IMR-90 (cell line): Measurements from ENCODE around the gene SLC35B2. TPM values are rescaled to one million over a fixed set of nuclear protein-coding genes. Genes with fewer than 3 reads are reported as not detected.

Experiments
- ATAC-seq: fragments of 200-7000 bp; cut with Tn5 transposase; 2 replicates; pipeline ENCODE4 v1.9.1; 2020; ENCODE audit warnings: low read depth, mild to moderate bottlenecking, moderate library complexity
- BruUV-seq: library from RNA; stranded (reverse); fragments of 400-500 nt; replicated peaks from 2 replicates; lab custom pipeline; 2021; lab: Mats Ljungman, UMichigan
- CTCF ChIA-PET: fragments of 300-600 bp; formaldehyde crosslinking; extraction: SDS; loops from one replicate; lab custom pipeline; 2021; ENCODE audit warnings: antibody characterized with exemption; lab: Yijun Ruan, JAX
- POLR2A ChIA-PET: fragments of 300-600 bp; sonication (Branson Sonifier 250); formaldehyde crosslinking; loops from one replicate; lab custom pipeline; 2022; ENCODE audit warnings: antibody characterized with exemption; ENCODE audit not compliant: unreplicated experiment; lab: Charles Lee
- DNase-seq: peaks from one replicate; pipeline ENCODE4 v3.0.0; 2013
- H2AFZ ChIP-seq: replicated peaks from 2 replicates; pipeline ENCODE3; 2013; ENCODE audit warnings: low read length, mild to moderate bottlenecking; ENCODE audit not compliant: poor library complexity
- H2AK5ac ChIP-seq: 2 replicates; pipeline ENCODE4 v1.6.1; 2013; ENCODE audit warnings: low read depth, low read length, inconsistent platforms
- H2AK9ac ChIP-seq: replicated peaks from 2 replicates; pipeline ENCODE3; 2013; ENCODE audit warnings: mild to moderate bottlenecking, low read depth, low read length, moderate library complexity; ENCODE audit not compliant: poor library complexity
- H2BK120ac ChIP-seq: 2 replicates; pipeline ENCODE4 v1.6.1; 2013; ENCODE audit warnings: low read depth, low read length, inconsistent platforms
- H2BK15ac ChIP-seq: 3 replicates; pipeline ENCODE4 v1.6.1; 2013; ENCODE audit warnings: low read depth, low read length, inconsistent platforms
- H2BK20ac ChIP-seq: 2 replicates; pipeline ENCODE4 v1.6.1; 2013; ENCODE audit warnings: low read depth, mild to moderate bottlenecking, inconsistent platforms, low read length, moderate library complexity
- H2BK5ac ChIP-seq: 2 replicates; pipeline ENCODE4 v1.6.1; 2013; ENCODE audit warnings: mild to moderate bottlenecking, low read depth, low read length, inconsistent platforms; ENCODE audit not compliant: poor library complexity, severe bottlenecking
- H3K14ac ChIP-seq: replicated peaks from 2 replicates; pipeline ENCODE4 v1.6.1; 2013; ENCODE audit warnings: low read depth, low read length, inconsistent platforms
- H3K18ac ChIP-seq: 2 replicates; pipeline ENCODE4 v1.6.1; 2013; ENCODE audit warnings: low read depth, low read length, control low read depth
- H3K23ac ChIP-seq: 2 replicates; pipeline ENCODE4 v1.6.1; 2013; ENCODE audit warnings: low read depth, low read length, inconsistent platforms
- H3K27ac ChIP-seq: 2 replicates; pipeline ENCODE4 v1.5.1; 2013; ENCODE audit warnings: mild to moderate bottlenecking, control low read depth, low read length; ENCODE audit not compliant: insufficient read depth
- H3K27me3 ChIP-seq: 2 replicates; pipeline ENCODE4 v1.6.1; 2013; ENCODE audit warnings: low read length; ENCODE audit not compliant: control insufficient read depth, insufficient read depth
- H3K36me3 ChIP-seq: 2 replicates; pipeline ENCODE4 v1.6.1; 2013; ENCODE audit warnings: low read length, mixed read lengths; ENCODE audit not compliant: control insufficient read depth, insufficient read depth
- H3K4ac ChIP-seq: 2 replicates; pipeline ENCODE4 v1.6.1; 2013; ENCODE audit warnings: low read depth, low read length, inconsistent platforms
- H3K4me1 ChIP-seq: 2 replicates; pipeline ENCODE4 v1.6.1; 2013; ENCODE audit warnings: low read length, mixed read lengths; ENCODE audit not compliant: control insufficient read depth, insufficient read depth
- H3K4me2 ChIP-seq: 2 replicates; pipeline ENCODE4 v1.6.1; 2013; ENCODE audit warnings: low read depth, mild to moderate bottlenecking, control low read depth, low read length, moderate library complexity
- H3K4me3 ChIP-seq: 2 replicates; pipeline ENCODE4 v1.5.1; 2013; ENCODE audit warnings: low read depth, mild to moderate bottlenecking, control low read depth, low read length, moderate library complexity; ENCODE audit not compliant: insufficient read depth
- H3K56ac ChIP-seq: 2 replicates; pipeline ENCODE4 v1.6.1; 2013; ENCODE audit warnings: low read length, inconsistent platforms; ENCODE audit not compliant: insufficient read depth; ENCODE audit errors: extremely low read depth
- H3K79me1 ChIP-seq, 2 experiments: 2 replicates each; pipeline ENCODE4 v1.6.1; 2013; ENCODE audit warnings: low read length in 2 of 2, inconsistent platforms in 1 of 2, low read depth in 1 of 2
- H3K9ac ChIP-seq: 2 replicates; pipeline ENCODE4 v1.6.1; 2013; ENCODE audit warnings: low read depth, low read length, control low read depth
- H3K9me1 ChIP-seq: 2 replicates; pipeline ENCODE4 v1.6.1; 2013; ENCODE audit warnings: low read length, inconsistent platforms; ENCODE audit not compliant: insufficient read depth
- H3K9me3 ChIP-seq: 2 replicates; pipeline ENCODE4 v1.6.1; 2013; ENCODE audit warnings: low read length; ENCODE audit not compliant: control insufficient read depth, insufficient read depth
- H4K20me1 ChIP-seq: 2 replicates; pipeline ENCODE4 v1.6.1; 2013; ENCODE audit warnings: low read length, inconsistent platforms; ENCODE audit not compliant: insufficient read depth
- H4K5ac ChIP-seq: 2 replicates; pipeline ENCODE4 v1.6.1; 2013; ENCODE audit warnings: mild to moderate bottlenecking, low read depth, low read length, control low read depth
- H4K8ac ChIP-seq, 2 experiments: 2 replicates each; pipeline ENCODE4 v1.6.1; 2013; ENCODE audit warnings: low read depth in 2 of 2, low read length in 2 of 2, control low read depth in 1 of 2, inconsistent platforms in 1 of 2
- H4K91ac ChIP-seq: 2 replicates; pipeline ENCODE4 v1.6.1; 2013; ENCODE audit warnings: low read depth, low read length, inconsistent platforms; ENCODE audit not compliant: insufficient read depth
- BHLHE40 ChIP-seq: fragments of 150-350 bp; IDR thresholded peaks from 2 replicates; pipeline ENCODE4 v1.6.1; 2016; ENCODE audit warnings: mild to moderate bottlenecking, low read depth, low read length
- CEBPB ChIP-seq: IDR thresholded peaks from 2 replicates; pipeline ENCODE4 v1.6.1; 2012; ENCODE audit warnings: low read depth, low read length, improper control_type of control experiment
- CTCF ChIP-seq: conservative IDR thresholded peaks from 2 replicates; pipeline ENCODE4 v1.5.1; 2012; ENCODE audit warnings: mild to moderate bottlenecking, low read depth, low read length, improper control_type of control experiment
- FOS ChIP-seq: fragments of 150-350 bp; IDR thresholded peaks from 2 replicates; pipeline ENCODE4 v1.6.1; 2016; ENCODE audit warnings: low read depth, low read length
- MXI1 ChIP-seq: IDR thresholded peaks from 2 replicates; pipeline ENCODE4 v1.6.1; 2012; ENCODE audit warnings: low read depth, mild to moderate bottlenecking, low read length, moderate library complexity, borderline replicate concordance
- NFE2L2 ChIP-seq: fragments of 150-350 bp; IDR thresholded peaks from 2 replicates; pipeline ENCODE4 v1.6.1; 2016; ENCODE audit warnings: low read depth, mild to moderate bottlenecking, low read length
- USF2 ChIP-seq: fragments of 150-350 bp; IDR thresholded peaks from 2 replicates; pipeline ENCODE4 v1.6.1; 2017; ENCODE audit warnings: mild to moderate bottlenecking, antibody characterized with exemption, low read length, low read depth
- WGBS, 2 experiments: methylation state at CpG; one replicate each; pipeline versions ENCODE4 v1.1.5 to v1.1.7; 2013; ENCODE audit warnings: missing lambda C conversion rate in 2 of 2; ENCODE audit not compliant: insufficient read length in 1 of 2; ENCODE audit errors: extremely low coverage in 2 of 2; 5-methylcytosine and 5-hydroxymethylcytosine counted together
- dilution Hi-C: fragments of 300-500 bp; cut with HindIII; formaldehyde crosslinking; loops from one replicate; pipeline ENCODE4 v1.14.3; 2018; ENCODE audit warnings: low sequenced_read_pairs; ENCODE audit not compliant: unreplicated experiment
- in situ Hi-C: fragments of 300-500 bp; cut with MboI; formaldehyde crosslinking; loops from 3 replicates; pipeline ENCODE4 v1.14.3; 2019; ENCODE audit warnings: low sequenced_read_pairs, inconsistent platforms, mixed read lengths
- intact Hi-C: fragments of 100-400 bp; cut with micrococcal nuclease; formaldehyde crosslinking; loops from 2 replicates; pipeline ENCODE4 v1.10.0; 2022
- polyA plus RNA-seq, 3 experiments: library from polyadenylated mRNA; depleted of rRNA; stranded (reverse); fragments of >200 nt; gene quantifications; 2 replicates each; pipeline ENCODE4 v1.2.3, GENCODE V29; 2012; ENCODE audit warnings: low replicate concordance in 1 of 3
- total RNA-seq: library from RNA; depleted of rRNA; stranded (reverse); fragments of >200 nt; gene quantifications from 2 replicates; pipeline ENCODE4 v1.2.3, GENCODE V29; 2012

Gene SLC35B2
- total and polyA plus RNA-seq, 2 of the 4 experiments (the other 2 are of a cell fraction): 51.4 to 89.9 TPM

GRCh38 chr6:44301782-44302564 lies 44.6 kb upstream of the SLC35B2 start:
- POLR2A ChIA-PET: no interaction called here
- no TSS peak for BruUV-seq
- no peak overlapping the region for H2BK20ac ChIP-seq
- H4K5ac ChIP-seq: no peak overlapping the region
- H3K27me3 ChIP-seq: peaks cover 8% of the 10 kb centered on the region; the same call in 1 of the 2 replicates
- no peak overlapping the region for H2AK9ac ChIP-seq
- H3K4me2 ChIP-seq: no peak overlapping the region
- H3K9ac ChIP-seq: no peak overlapping the region
- H4K91ac ChIP-seq: no peak overlapping the region
- H3K4me1 ChIP-seq: no peaks in the 10 kb centered on the region
- WGBS, 2 experiments: 100% methylated on average over 2 of the region's 14 CpGs; no CpG with 5 or more reads in 1 of the 2 experiments
- H3K18ac ChIP-seq: no peak overlapping the region
- no peak overlapping the region for H3K4me3 ChIP-seq
- intact Hi-C loops: no loop called here
- H3K4ac ChIP-seq: no peak overlapping the region
- no peak overlapping the region for H2BK120ac ChIP-seq
- no peak overlapping the region for H2AK5ac ChIP-seq
- peaks cover 58% of the 10 kb centered on the region for H3K36me3 ChIP-seq
- dilution Hi-C loops: no loop called here
- no peaks in the 10 kb centered on the region for H3K79me1 ChIP-seq
- H2BK5ac ChIP-seq: no peak overlapping the region
- H2BK15ac ChIP-seq: no peak overlapping the region
- ATAC-seq (no peak), DNase-seq (no peak)
- no peak overlapping the region for H2AFZ ChIP-seq
- H4K8ac ChIP-seq: no peak overlapping the region
- H3K27ac ChIP-seq: no peak overlapping the region
- H3K14ac ChIP-seq: no peak overlapping the region
- no peak overlapping the region for H3K56ac ChIP-seq
- TF ChIP-seq FOS: no peak
- no peak for TF ChIP-seq NFE2L2
- TF ChIP-seq CEBPB: no peak
- no peak for TF ChIP-seq USF2
- no peak for TF ChIP-seq CTCF
- TF ChIP-seq BHLHE40: no peak
- no peak for TF ChIP-seq MXI1
- H3K9me3 ChIP-seq: no peaks in the 10 kb centered on the region
- in situ Hi-C loops: no loop called here
- no peaks in the 10 kb centered on the region for H4K20me1 ChIP-seq
- CTCF ChIA-PET: no interaction called here
- H3K9me1 ChIP-seq: no peaks in the 10 kb centered on the region; the same call in 1 of the 2 replicates
- no peak overlapping the region for H3K23ac ChIP-seq
